ENCODE measurements around the gene MYL7.

- TF ChIP-seq ZNF274 (IDR thresholded peaks at IDR 0.05; ENCODE audit: low read depth, low read length) (no peak), YY1 (IDR thresholded peaks at IDR 0.05; ENCODE audit: insufficient read depth, insufficient read length) (no peak)
These were observed 20.2 kb upstream of the MYL7 start for GRCh38 chr7:44161371-44161770.
